Panc1 (cell line): ENCODE data around the gene PDZD2. TPM values are rescaled to one million over a fixed set of nuclear protein-coding genes. Genes with fewer than 3 reads are reported as not detected.
A peak's percentile ranks its signal among the peaks of the same experiment; 100 is the strongest.

Source experiments
- ATAC-seq: fragments of 200-7000 bp; cut with Tn5 transposase; 2 replicates; pipeline ENCODE4 v1.9.1; 2020; ENCODE audit warnings: mild to moderate bottlenecking, moderate library complexity
- BruUV-seq: library from RNA; stranded (reverse); fragments of 400-500 nt; replicated peaks from 2 replicates; lab custom pipeline; 2021; lab: Mats Ljungman, UMichigan
- CTCF ChIA-PET: fragments of 300-600 bp; sonication (Branson Sonifier 250); formaldehyde crosslinking; loops from one replicate; lab custom pipeline; 2022; ENCODE audit warnings: antibody characterized with exemption; lab: Charles Lee
- POLR2A ChIA-PET: fragments of 300-600 bp; sonication (Branson Sonifier 250); formaldehyde crosslinking; loops from one replicate; lab custom pipeline; 2022; ENCODE audit warnings: antibody characterized with exemption; lab: Charles Lee
- DNase-seq: peaks from one replicate; pipeline ENCODE4 v3.0.0-alpha.2; 2010; ENCODE audit warnings: low read depth, low spot score
- H3K27ac ChIP-seq: 2 replicates; pipeline ENCODE4 v1.5.1; 2011; ENCODE audit warnings: mild to moderate bottlenecking, low read length, inconsistent platforms
- H3K27me3 ChIP-seq: fragments of 200-500 bp; sonication (Bioruptor generic); 2 replicates; pipeline ENCODE4 v1.6.0; 2014; ENCODE audit warnings: low read length, inconsistent platforms; ENCODE audit not compliant: control insufficient read depth, insufficient read depth
- H3K36me3 ChIP-seq: fragments of 200-500 bp; sonication (Bioruptor generic); 2 replicates; pipeline ENCODE4 v1.5.1; 2014; ENCODE audit warnings: inconsistent platforms, mild to moderate bottlenecking, low read length, moderate library complexity; ENCODE audit not compliant: control insufficient read depth, insufficient read depth
- H3K4me1 ChIP-seq: 2 replicates; pipeline ENCODE4 v1.5.1; 2011; ENCODE audit warnings: inconsistent platforms, mild to moderate bottlenecking, low read length, moderate library complexity; ENCODE audit not compliant: control insufficient read depth, insufficient read depth
- H3K4me3 ChIP-seq, 2 experiments: 2 replicates each; pipeline ENCODE4 v1.5.1; 2011 to 2012; ENCODE audit warnings: low read depth in 2 of 2, low read length in 2 of 2, mild to moderate bottlenecking in 2 of 2, inconsistent platforms in 1 of 2, moderate library complexity in 1 of 2
- H3K9me3 ChIP-seq: fragments of 200-500 bp; sonication (Bioruptor generic); 2 replicates; pipeline ENCODE4 v1.5.1; 2014; ENCODE audit warnings: low read depth, mild to moderate bottlenecking, inconsistent platforms, low read length, moderate library complexity; ENCODE audit not compliant: control insufficient read depth, insufficient read depth
- CTCF ChIP-seq: fragments of 450-650 bp; IDR thresholded peaks from 2 replicates; pipeline ENCODE4 v1.5.1; 2017; ENCODE audit warnings: mild to moderate bottlenecking
- POLR2AphosphoS5 ChIP-seq: IDR thresholded peaks from 2 replicates; pipeline ENCODE4 v1.6.1; 2012; ENCODE audit warnings: mild to moderate bottlenecking, low read depth, low read length, moderate library complexity
- REST ChIP-seq, 2 experiments: IDR thresholded peaks; 2 replicates each; pipeline ENCODE4 v1.6.1; 2011 to 2012; ENCODE audit warnings: low read depth in 2 of 2, control low read depth in 1 of 2, low read length in 1 of 2, mild to moderate bottlenecking in 1 of 2, moderate library complexity in 1 of 2; ENCODE audit not compliant: insufficient read depth in 1 of 2
- SIN3A ChIP-seq: IDR thresholded peaks from 2 replicates; pipeline ENCODE4 v1.6.1; 2012; ENCODE audit warnings: low read depth, mild to moderate bottlenecking, low read length, moderate library complexity, borderline replicate concordance; ENCODE audit not compliant: insufficient read depth
- TCF7L2 ChIP-seq: IDR thresholded peaks from 2 replicates; pipeline ENCODE4 v1.6.1; 2011; ENCODE audit warnings: mild to moderate bottlenecking, low read depth, low read length, inconsistent platforms
- in situ Hi-C: cut with HindIII; loops from 2 replicates; pipeline ENCODE4 v1.10.0; 2016; ENCODE audit warnings: low sequenced_read_pairs, low pct_unique_long_range_greater_than_20kb
- intact Hi-C: fragments of 100-400 bp; cut with micrococcal nuclease; formaldehyde crosslinking; loops from one replicate; pipeline ENCODE4 v1.10.0; 2022; ENCODE audit not compliant: unreplicated experiment
- total RNA-seq: library from RNA; stranded (reverse); gene quantifications from one replicate; pipeline ENCODE4 v1.2.1, GENCODE V29; 2021; ENCODE audit not compliant: unreplicated experiment

PDZD2 gene
- total RNA-seq, 1 experiment from 2014 or later: 0.10 TPM

GRCh38 chr5:32087086-32088082 is 448.5 kb downstream of the PDZD2 start:
- no peaks in the 10 kb centered on the region for H3K36me3 ChIP-seq
- BruUV-seq: no TSS peak
- peak; percentile 6; the same call in 1 of the 2 replicates for ATAC-seq
- POLR2A ChIA-PET: no interaction called here
- H3K4me1 ChIP-seq: no peaks in the 10 kb centered on the region
- CTCF ChIA-PET: no interaction called here
- TF ChIP-seq TCF7L2: no peak
- TF ChIP-seq CTCF: no peak
- TF ChIP-seq SIN3A: no peak
- TF ChIP-seq REST (IDR thresholded peaks at IDR 0.05; ENCODE audit: insufficient read depth in 1 of 2, low read depth in 2 of 2, low read length in 1 of 2): no peak
- no peak for TF ChIP-seq POLR2AphosphoS5
- no peaks in the 10 kb centered on the region for H3K27me3 ChIP-seq
- H3K27ac ChIP-seq: no peak overlapping the region
- in situ Hi-C loops (no loop called here), intact Hi-C loops (no loop called here)
- no peaks in the 10 kb centered on the region for H3K9me3 ChIP-seq
- no peak overlapping the region for H3K4me3 ChIP-seq
- DNase-seq: no peak

GRCh38 chr5:32088214-32088613 is 449.3 kb downstream of the PDZD2 start:
- no peak overlapping the region for H3K4me3 ChIP-seq

More at GRCh38 chr5:32088214-32088613, 449.3 kb downstream of the PDZD2 start:
- H3K36me3 ChIP-seq: no peaks in the 10 kb centered on the region
- no TSS peak for BruUV-seq
- no peak for TF ChIP-seq CTCF
- no peak for TF ChIP-seq POLR2AphosphoS5
- no peak for TF ChIP-seq TCF7L2
- no peak for TF ChIP-seq REST (IDR thresholded peaks at IDR 0.05; ENCODE audit: insufficient read depth in 1 of 2, low read depth in 2 of 2, low read length in 1 of 2)
- no peak for TF ChIP-seq SIN3A
- H3K4me1 ChIP-seq: no peaks in the 10 kb centered on the region
- ChIA-PET CTCF (no interaction called here), POLR2A (no interaction called here)
- no peaks in the 10 kb centered on the region for H3K9me3 ChIP-seq
- DNase-seq (no peak), ATAC-seq (no peak)
- intact Hi-C loops: no loop called here
- in situ Hi-C loops: no loop called here
- no peaks in the 10 kb centered on the region for H3K27me3 ChIP-seq
- no peak overlapping the region for H3K27ac ChIP-seq
